ENCODE results near the gene OR2G3. TPM values are rescaled to one million over a fixed set of nuclear protein-coding genes. Genes with fewer than 3 reads are reported as not detected.

OR2G3 gene
- total RNA-seq (not detected in 2 replicates), polyA plus RNA-seq (not detected in 2 replicates), polyA minus RNA-seq (not detected in 2 replicates), Bru-seq, nascent RNA (not detected), BruChase-seq, experiment 1, labeled RNA remaining after a 6-hour chase (not detected), BruChase-seq, experiment 2, labeled RNA remaining after a 2-hour chase (not detected)
- not detected in 2 replicates for polyA plus RNA-seq (2011; cell fraction: cytosol; rRNA removed)
- polyA plus RNA-seq (2011; cell fraction: nucleus; rRNA removed), result not detected in 2 replicates
- polyA plus RNA-seq (2012), result not detected in 2 replicates
- not detected for polyA minus RNA-seq (2011; cell fraction: cytosol; rRNA and poly(A)+ RNA removed)
- polyA minus RNA-seq (2011; cell fraction: nucleus; rRNA and poly(A)+ RNA removed), result not detected in 2 replicates
- long read RNA-seq, result 0 reads

DNA sequence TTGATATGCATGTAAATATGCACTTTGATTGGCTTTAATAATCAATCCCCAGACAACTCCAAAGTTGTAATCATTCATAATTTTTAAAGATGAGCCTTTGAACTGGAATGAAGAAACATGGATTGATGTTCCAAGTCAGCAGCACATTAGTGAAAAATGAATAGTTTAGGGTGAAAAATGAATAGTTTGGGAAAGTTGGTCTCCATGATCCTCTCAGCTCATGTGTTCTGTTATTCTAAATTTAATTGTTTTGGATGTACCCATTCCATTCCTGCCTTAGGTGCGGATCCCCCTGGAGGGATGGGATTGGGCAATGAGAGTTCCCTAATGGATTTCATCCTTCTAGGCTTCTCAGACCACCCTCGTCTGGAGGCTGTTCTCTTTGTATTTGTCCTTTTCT, at the start of gene OR2G3:
Gene OR2G3 (plus strand): TSS at position 301 of the 400 bp plus-strand sequence. CDS start 0 bp downstream, at position 301.
- intact Hi-C loops (cut with micrococcal nuclease), result no loop called here
- DNase-seq (ENCODE audit: low read depth, low spot score), result no peak

More for the DNA sequence above, at the start of gene OR2G3:
- no peak within 1 kb of the TSS for H2AFZ ChIP-seq (ENCODE audit: low read depth, low read length)
- no peaks in the 10 kb centered on the region for H3K36me3 ChIP-seq (ENCODE audit: control insufficient read depth in 2 of 2, extremely low read depth in 1 of 2, insufficient read depth in 2 of 2, low read length in 2 of 2)
- BruUV-seq (replicated peaks), result no TSS peak
- dilution Hi-C loops (cut with MboI; ENCODE audit: extremely low pct_ligation_motif_present, low sequenced_read_pairs), result no loop called here
- H3K27me3 ChIP-seq (ENCODE audit: control insufficient read depth in 2 of 2, insufficient read depth in 2 of 2, low read length in 2 of 2), result no peaks in the 10 kb centered on the region
- FAIRE-seq, result no peak
- peaks cover 2% of the 10 kb centered on the region for H3K9me3 ChIP-seq (replicated peaks; ENCODE audit: control insufficient read depth, insufficient read depth, low read length)
- no peaks in the 10 kb centered on the region for H3K9me1 ChIP-seq (replicated peaks; ENCODE audit: control insufficient read depth, extremely low read depth, insufficient read depth, low read length)
- H3K27ac ChIP-seq (ENCODE audit: insufficient read depth, low read depth, low read length), result no peak within 1 kb of the TSS
- CTCF ChIA-PET, result no interaction called here
- no peak within 1 kb of the TSS for H3K4me3 ChIP-seq (replicated peaks in 1 of 3; ENCODE audit: insufficient read depth in 1 of 3, low read depth in 1 of 3, low read length in 3 of 3)
- POLR2A ChIA-PET, result no interaction called here
- no peaks in the 10 kb centered on the region for H3K79me2 ChIP-seq (ENCODE audit: control insufficient read depth, insufficient read depth, low read length)
- H3K4me1 ChIP-seq (ENCODE audit: control insufficient read depth, extremely low read depth, insufficient read depth, low read length), result no peaks in the 10 kb centered on the region
- no peaks in the 10 kb centered on the region for H4K20me1 ChIP-seq (replicated peaks; ENCODE audit: control insufficient read depth, extremely low read depth, insufficient read depth, low read length)
- no peak within 1 kb of the TSS for H3K9ac ChIP-seq (replicated peaks; ENCODE audit: extremely low read depth, insufficient read depth, low read length)
- no peak within 1 kb of the TSS for H3K4me2 ChIP-seq (ENCODE audit: insufficient read depth, low read length)
- no peak for TF ChIP-seq FOS (IDR thresholded peaks at IDR 0.05; ENCODE audit: borderline replicate concordance, insufficient read depth, low read length)
- TF ChIP-seq, protein P1, sequence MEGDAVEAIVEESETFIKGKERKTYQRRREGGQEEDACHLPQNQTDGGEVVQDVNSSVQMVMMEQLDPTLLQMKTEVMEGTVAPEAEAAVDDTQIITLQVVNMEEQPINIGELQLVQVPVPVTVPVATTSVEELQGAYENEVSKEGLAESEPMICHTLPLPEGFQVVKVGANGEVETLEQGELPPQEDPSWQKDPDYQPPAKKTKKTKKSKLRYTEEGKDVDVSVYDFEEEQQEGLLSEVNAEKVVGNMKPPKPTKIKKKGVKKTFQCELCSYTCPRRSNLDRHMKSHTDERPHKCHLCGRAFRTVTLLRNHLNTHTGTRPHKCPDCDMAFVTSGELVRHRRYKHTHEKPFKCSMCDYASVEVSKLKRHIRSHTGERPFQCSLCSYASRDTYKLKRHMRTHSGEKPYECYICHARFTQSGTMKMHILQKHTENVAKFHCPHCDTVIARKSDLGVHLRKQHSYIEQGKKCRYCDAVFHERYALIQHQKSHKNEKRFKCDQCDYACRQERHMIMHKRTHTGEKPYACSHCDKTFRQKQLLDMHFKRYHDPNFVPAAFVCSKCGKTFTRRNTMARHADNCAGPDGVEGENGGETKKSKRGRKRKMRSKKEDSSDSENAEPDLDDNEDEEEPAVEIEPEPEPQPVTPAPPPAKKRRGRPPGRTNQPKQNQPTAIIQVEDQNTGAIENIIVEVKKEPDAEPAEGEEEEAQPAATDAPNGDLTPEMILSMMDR (IDR thresholded peaks at IDR 0.05; ENCODE audit: extremely low read depth in 1 of 2, insufficient read depth in 1 of 2, low read depth in 1 of 2, low read length in 2 of 2), result no peak
- no peak for TF ChIP-seq GATA2 (IDR thresholded peaks at IDR 0.05; ENCODE audit: insufficient read depth, insufficient read length, low read depth, low read length)
- TF ChIP-seq MYC (IDR thresholded peaks at IDR 0.05; ENCODE audit: low read depth, low read length), result no peak
- no peak for TF ChIP-seq POLR2AphosphoS5 (IDR thresholded peaks at IDR 0.05; ENCODE audit: insufficient read depth, low read depth, low read length)
- TF ChIP-seq EZH2 (IDR thresholded peaks at IDR 0.05; ENCODE audit: borderline replicate concordance, low read depth, low read length, severe bottlenecking), result no peak
- no peak for TF ChIP-seq POLR2A (IDR thresholded peaks at IDR 0.05; ENCODE audit: low read depth, low read length)
